Activated CD4-positive, alpha-beta T cell treated with anti-CD3 and anti-CD28 coated beads for 24 hours (primary cell): ENCODE measurements around the gene MOB1A.

Experiments
- DNase-seq, 2 donors: peaks; one replicate each; pipeline ENCODE4 v3.0.0-alpha.2; 2020; ENCODE audit warnings: low read depth in 2 of 2

Gene MOB1A

GRCh38 chr2:74103763-74104162 is 74.9 kb downstream of the MOB1A start:
- DNase-seq, result no peak
